ENCODE data around the gene VSTM5.
"Not testable (repeated sequence)": the region's sequence is repeated elsewhere in the genome, so short reads cannot be mapped to it uniquely, and the experiment has no call there.

Gene VSTM5

GRCh38 chr11:93850594-93851018, at the start of gene VSTM5:
Gene VSTM5 (minus strand): TSS chr11:93850618. CDS start chr11:93850502, 116 bp downstream.
- no peak for DNase-seq (ENCODE audit: low spot score)

- peak; percentile 62 for DNase-seq (ENCODE audit: low spot score)
Measured at GRCh38 chr11:93895106-93895862, 44.9 kb upstream of the VSTM5 start.

GRCh38 chr11:93890391-93891051, 40.1 kb upstream of the VSTM5 start:
- no peak for DNase-seq (ENCODE audit: low spot score)

GRCh38 chr11:93887111-93887510, 36.7 kb upstream of the VSTM5 start:
- DNase-seq (ENCODE audit: low spot score): no peak

- DNase-seq (ENCODE audit: low spot score): not testable (repeated sequence)
Measured at GRCh38 chr11:93879114-93879513, 28.7 kb upstream of the VSTM5 start.

- no peak for DNase-seq (ENCODE audit: low spot score)
Measured at GRCh38 chr11:93875637-93876036, 25.2 kb upstream of the VSTM5 start.

GRCh38 chr11:93871526-93871925, 21.1 kb upstream of the VSTM5 start:
- no peak for DNase-seq (ENCODE audit: low spot score)

- no peak for DNase-seq (ENCODE audit: low spot score)
Measured at GRCh38 chr11:93870616-93871015, 20.2 kb upstream of the VSTM5 start.

GRCh38 chr11:93869830-93870229, 19.4 kb upstream of the VSTM5 start:
- no peak for DNase-seq (ENCODE audit: low spot score)

- not testable (repeated sequence) for DNase-seq (ENCODE audit: low spot score)
Measured at GRCh38 chr11:93868404-93868803, 18.0 kb upstream of the VSTM5 start.

- no peak for DNase-seq (ENCODE audit: low spot score)
Measured at GRCh38 chr11:93861808-93862207, 11.4 kb upstream of the VSTM5 start.

- no peak for DNase-seq (ENCODE audit: low spot score)
Measured at GRCh38 chr11:93858121-93858775, 7.8 kb upstream of the VSTM5 start.

- DNase-seq (ENCODE audit: low spot score): peak; percentile 78
Measured at GRCh38 chr11:93857413-93858120, 7.1 kb upstream of the VSTM5 start.

- DNase-seq (ENCODE audit: low spot score): no peak
Measured at GRCh38 chr11:93852242-93852641, 1.8 kb upstream of the VSTM5 start.

GRCh38 chr11:93849751-93850593, 446 bp downstream of the VSTM5 start:
- peak; percentile 27 for DNase-seq (ENCODE audit: low spot score)

- DNase-seq (ENCODE audit: low spot score): no peak
Measured at GRCh38 chr11:93849201-93849600, 1.2 kb downstream of the VSTM5 start.

GRCh38 chr11:93846411-93846810, 4.0 kb downstream of the VSTM5 start:
- no peak for DNase-seq (ENCODE audit: low spot score)

GRCh38 chr11:93845181-93846092, 5.0 kb downstream of the VSTM5 start:
- no peak for DNase-seq (ENCODE audit: low spot score)

- DNase-seq (ENCODE audit: low spot score): no peak
Measured at GRCh38 chr11:93844568-93844967, 5.8 kb downstream of the VSTM5 start.

- no peak for DNase-seq (ENCODE audit: low spot score)
Measured at GRCh38 chr11:93843906-93844305, 6.5 kb downstream of the VSTM5 start.
